Measurements from ENCODE around the gene IFITM1.
"Not testable (repeated sequence)": the region's sequence is repeated elsewhere in the genome, so short reads cannot be mapped to it uniquely, and the experiment has no call there.

IFITM1 gene

GRCh38 chr11:304915-305843 lies 8.7 kb upstream of the IFITM1 start:
- TF ChIP-seq CTCF (IDR thresholded peaks at IDR 0.05; ENCODE audit: insufficient read depth, low read depth, low read length, missing control alignments): peak; percentile 82
- DNase-seq (ENCODE audit: low read depth): peak; percentile 63

GRCh38 chr11:305844-306211 lies 8.0 kb upstream of the IFITM1 start:
- no peak overlapping the region for H3K4me3 ChIP-seq (ENCODE audit: low read length)
- TF ChIP-seq CTCF (IDR thresholded peaks at IDR 0.05; ENCODE audit: insufficient read depth, low read depth, low read length, missing control alignments): no peak
- DNase-seq (ENCODE audit: low read depth): no peak

More at GRCh38 chr11:304915-305843, 8.7 kb upstream of the IFITM1 start:
- no peak overlapping the region for H3K4me3 ChIP-seq (ENCODE audit: low read length)

GRCh38 chr11:306645-307371 lies 7.0 kb upstream of the IFITM1 start:
- H3K4me3 ChIP-seq (ENCODE audit: low read length): no peak overlapping the region
- no peak for TF ChIP-seq CTCF (IDR thresholded peaks at IDR 0.05; ENCODE audit: insufficient read depth, low read depth, low read length, missing control alignments)
- DNase-seq (ENCODE audit: low read depth): no peak

- peak within 1 kb of the TSS; percentile 32 for H3K4me3 ChIP-seq (ENCODE audit: low read length)
- DNase-seq (ENCODE audit: low read depth): peak; percentile 25
Observed at GRCh38 chr11:307766-308708, 5.8 kb upstream of the IFITM1 start, which contains the start of gene IFITM2. Gene IFITM2, plus strand, starts transcription at chr11:307816. Its CDS starts 377 bp downstream, at chr11:308193.

GRCh38 chr11:308740-309665 lies 4.8 kb upstream of the IFITM1 start:
- not testable (repeated sequence) for H3K4me3 ChIP-seq (ENCODE audit: low read length)
- peak; percentile 72 for DNase-seq (ENCODE audit: low read depth)

- H3K4me3 ChIP-seq (ENCODE audit: low read length): peak overlapping the region; percentile 12
- not testable (repeated sequence) for DNase-seq (ENCODE audit: low read depth)
Observed at GRCh38 chr11:309979-310572, 3.8 kb upstream of the IFITM1 start.

GRCh38 chr11:311013-311748 lies 2.7 kb upstream of the IFITM1 start:
- DNase-seq (ENCODE audit: low read depth); H3K4me3 ChIP-seq (ENCODE audit: low read length): not testable (repeated sequence)

All from epithelial cell of esophagus (primary cell).